ENCODE results near the gene HERC2.

HERC2 gene

GRCh38 chr15:28096670-28097431 lies 225.1 kb downstream of the HERC2 start:
- no peak for DNase-seq (ENCODE audit: low spot score)

GRCh38 chr15:28096411-28096669 lies 225.6 kb downstream of the HERC2 start:
- no peak for DNase-seq (ENCODE audit: low spot score)

- DNase-seq (ENCODE audit: low spot score), result no peak
Measured at GRCh38 chr15:28094732-28095521, 227.1 kb downstream of the HERC2 start.

GRCh38 chr15:28093752-28094535 lies 228.0 kb downstream of the HERC2 start:
- DNase-seq (ENCODE audit: low spot score), result no peak

- DNase-seq (ENCODE audit: low spot score), result no peak
Measured at GRCh38 chr15:28091313-28091712, 230.7 kb downstream of the HERC2 start.

- DNase-seq (ENCODE audit: low spot score), result peak; percentile 87
Measured at GRCh38 chr15:28086175-28086703, 235.7 kb downstream of the HERC2 start.

GRCh38 chr15:28085489-28086174 lies 236.3 kb downstream of the HERC2 start:
- no peak for DNase-seq (ENCODE audit: low spot score)

GRCh38 chr15:28084547-28084946 lies 237.4 kb downstream of the HERC2 start:
- no peak for DNase-seq (ENCODE audit: low spot score)

GRCh38 chr15:28082891-28083684 lies 238.9 kb downstream of the HERC2 start:
- peak; percentile 37 for DNase-seq (ENCODE audit: low spot score)

- DNase-seq (ENCODE audit: low spot score), result no peak
Measured at GRCh38 chr15:28081594-28081993, 240.4 kb downstream of the HERC2 start.

- no peak for DNase-seq (ENCODE audit: low spot score)
Measured at GRCh38 chr15:28080386-28080785, 241.6 kb downstream of the HERC2 start.

GRCh38 chr15:28079313-28079969 lies 242.5 kb downstream of the HERC2 start:
- DNase-seq (ENCODE audit: low spot score), result no peak

- DNase-seq (ENCODE audit: low spot score), result no peak
Measured at GRCh38 chr15:28078191-28078719, 243.7 kb downstream of the HERC2 start.

GRCh38 chr15:28075573-28075972 lies 246.4 kb downstream of the HERC2 start:
- DNase-seq (ENCODE audit: low spot score), result no peak

GRCh38 chr15:28068930-28069329 lies 253.0 kb downstream of the HERC2 start:
- no peak for DNase-seq (ENCODE audit: low spot score)

GRCh38 chr15:28066231-28066630 lies 255.7 kb downstream of the HERC2 start:
- DNase-seq (ENCODE audit: low spot score), result no peak

Measured in HuH-7 (cell line).